LNCAP (cell line): Measurements from ENCODE around the gene RGL1.

Source experiments
- TF ChIP-seq, protein P1 (sequence below): fragments of 450-650 bp; IDR thresholded peaks from 2 replicates; pipeline ENCODE4 v1.5.1; 2017; ENCODE audit warnings: mild to moderate bottlenecking

RGL1 gene

DNA sequence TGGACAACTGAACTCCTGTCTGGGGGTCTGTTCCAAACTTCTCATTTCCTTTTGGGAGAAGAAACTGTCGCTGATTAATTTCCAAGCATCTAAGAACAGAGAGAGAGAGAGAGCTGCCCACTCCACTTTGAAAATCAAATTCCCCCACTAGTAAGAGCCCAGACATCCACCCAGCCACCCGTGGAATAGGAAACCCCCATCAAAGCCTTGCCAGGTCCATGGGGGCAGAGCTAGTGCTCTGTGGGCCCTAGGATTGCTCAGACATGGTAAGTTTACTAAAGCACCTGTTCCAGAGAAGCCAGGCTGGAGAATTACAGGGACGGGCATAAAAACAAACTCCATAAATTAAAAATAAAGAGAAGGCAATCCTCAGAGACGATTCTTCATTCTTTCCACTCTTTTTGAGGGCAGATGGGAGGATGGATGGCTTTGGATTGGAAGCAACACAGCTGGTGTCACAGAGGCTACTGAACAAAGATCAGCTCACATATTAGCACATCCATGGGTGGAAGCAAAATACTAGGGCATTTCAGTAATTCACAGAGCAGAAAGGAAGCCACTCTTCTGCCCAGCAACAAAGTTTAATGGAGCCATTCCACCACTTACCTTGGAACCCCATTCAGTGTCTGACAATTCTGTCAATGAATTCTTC lies 128.7 kb downstream of the RGL1 start:
- TF ChIP-seq, protein P1, sequence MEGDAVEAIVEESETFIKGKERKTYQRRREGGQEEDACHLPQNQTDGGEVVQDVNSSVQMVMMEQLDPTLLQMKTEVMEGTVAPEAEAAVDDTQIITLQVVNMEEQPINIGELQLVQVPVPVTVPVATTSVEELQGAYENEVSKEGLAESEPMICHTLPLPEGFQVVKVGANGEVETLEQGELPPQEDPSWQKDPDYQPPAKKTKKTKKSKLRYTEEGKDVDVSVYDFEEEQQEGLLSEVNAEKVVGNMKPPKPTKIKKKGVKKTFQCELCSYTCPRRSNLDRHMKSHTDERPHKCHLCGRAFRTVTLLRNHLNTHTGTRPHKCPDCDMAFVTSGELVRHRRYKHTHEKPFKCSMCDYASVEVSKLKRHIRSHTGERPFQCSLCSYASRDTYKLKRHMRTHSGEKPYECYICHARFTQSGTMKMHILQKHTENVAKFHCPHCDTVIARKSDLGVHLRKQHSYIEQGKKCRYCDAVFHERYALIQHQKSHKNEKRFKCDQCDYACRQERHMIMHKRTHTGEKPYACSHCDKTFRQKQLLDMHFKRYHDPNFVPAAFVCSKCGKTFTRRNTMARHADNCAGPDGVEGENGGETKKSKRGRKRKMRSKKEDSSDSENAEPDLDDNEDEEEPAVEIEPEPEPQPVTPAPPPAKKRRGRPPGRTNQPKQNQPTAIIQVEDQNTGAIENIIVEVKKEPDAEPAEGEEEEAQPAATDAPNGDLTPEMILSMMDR: no peak

DNA sequence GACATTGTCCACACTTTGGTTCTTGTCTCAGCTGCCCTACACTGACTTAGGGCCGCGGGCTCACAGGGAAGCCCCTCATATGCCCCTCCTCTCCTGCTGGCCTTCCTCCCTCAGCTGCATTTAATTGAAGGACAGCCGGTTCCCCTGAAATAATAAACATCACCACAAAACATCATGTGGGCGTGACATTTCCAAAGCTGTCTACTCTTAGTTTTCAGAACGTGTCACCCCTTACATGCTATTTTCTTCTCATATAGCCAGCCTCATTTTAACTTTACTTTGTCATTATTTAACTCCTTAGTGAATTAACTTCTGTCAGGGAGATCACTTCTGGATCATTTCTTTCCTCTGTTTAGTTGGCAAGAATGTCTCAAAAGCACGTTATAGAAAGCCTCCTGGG lies 129.4 kb downstream of the RGL1 start:
- TF ChIP-seq, protein P1: no peak

DNA sequence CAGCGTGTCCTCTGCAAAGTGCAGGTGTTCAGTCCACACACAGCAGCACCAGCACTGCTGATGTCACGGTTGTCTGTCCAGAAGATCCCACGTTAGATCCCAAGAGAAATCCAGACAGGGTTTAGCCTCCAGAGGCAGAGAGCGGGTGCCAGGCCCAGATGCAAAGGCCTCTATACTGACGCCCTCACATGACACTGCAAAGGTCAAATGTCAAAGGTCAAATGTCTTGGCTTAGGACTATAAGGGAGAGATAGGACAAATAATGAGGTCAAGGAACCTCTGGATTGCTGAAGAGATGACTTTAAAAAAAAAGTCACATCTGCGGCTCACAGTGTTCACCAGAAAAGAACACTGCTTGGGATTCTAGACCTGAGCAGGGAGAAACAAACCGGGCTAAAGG lies 131.1 kb downstream of the RGL1 start:
- TF ChIP-seq, protein P1: no peak

DNA sequence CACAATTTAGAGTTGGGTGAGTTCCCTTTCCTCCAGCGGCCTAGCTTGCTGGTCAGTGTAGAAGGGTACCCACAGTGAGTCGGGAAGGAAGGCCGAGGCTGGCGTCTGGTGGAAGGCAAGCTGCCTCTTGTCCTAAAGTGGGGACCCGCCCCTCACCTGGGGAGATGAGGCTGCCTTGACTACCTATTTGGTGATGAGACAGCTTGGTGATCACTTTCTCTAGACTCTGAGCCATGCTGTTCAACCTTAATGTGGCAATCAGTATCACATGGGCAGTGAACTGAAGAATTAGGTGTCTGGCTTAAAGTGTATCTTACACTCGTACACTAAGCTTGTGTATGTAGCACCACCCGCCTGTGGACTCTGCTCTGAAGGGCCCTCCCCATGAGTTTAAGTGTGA lies 131.9 kb downstream of the RGL1 start:
- TF ChIP-seq, protein P1: no peak

DNA sequence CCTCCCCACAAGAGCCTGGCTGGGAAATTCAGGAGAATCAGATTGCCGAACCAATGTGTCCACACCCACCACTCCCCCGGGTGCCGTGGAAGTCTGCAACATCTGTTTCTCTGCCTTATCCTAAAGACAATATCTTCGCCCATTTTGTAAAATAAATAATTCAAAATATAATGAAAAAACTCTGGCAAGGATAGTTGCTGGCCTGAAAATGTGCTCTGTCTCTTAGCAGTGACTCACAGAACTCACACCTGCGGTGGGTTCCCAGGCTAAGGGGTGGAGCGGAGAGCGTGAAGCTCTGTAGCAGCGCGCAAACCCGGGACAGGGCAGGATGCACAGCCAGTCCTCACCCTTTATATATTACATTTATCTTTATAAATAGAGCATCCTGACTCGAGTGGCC lies 132.7 kb downstream of the RGL1 start:
- TF ChIP-seq, protein P1: no peak

DNA sequence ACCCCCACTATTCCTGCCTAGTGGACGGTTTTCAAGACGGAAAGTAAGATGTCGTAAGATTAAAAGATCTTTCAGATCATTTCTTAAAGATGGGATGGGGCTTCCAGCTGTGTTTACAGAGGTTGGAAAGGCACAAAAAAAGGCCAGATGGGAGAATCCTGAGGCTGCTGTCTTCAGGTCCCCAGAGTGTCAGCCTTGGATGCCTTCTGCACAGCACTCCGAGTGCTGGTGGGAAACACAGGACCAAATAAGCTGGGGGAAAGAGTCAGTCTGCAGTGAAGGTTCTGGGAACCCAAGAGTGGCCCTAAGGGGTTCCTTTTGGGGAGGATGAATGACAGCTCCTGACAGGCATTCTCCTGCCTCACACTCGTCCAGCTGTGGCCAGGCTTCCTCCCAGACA lies 136.1 kb downstream of the RGL1 start:
- TF ChIP-seq, protein P1: no peak

DNA sequence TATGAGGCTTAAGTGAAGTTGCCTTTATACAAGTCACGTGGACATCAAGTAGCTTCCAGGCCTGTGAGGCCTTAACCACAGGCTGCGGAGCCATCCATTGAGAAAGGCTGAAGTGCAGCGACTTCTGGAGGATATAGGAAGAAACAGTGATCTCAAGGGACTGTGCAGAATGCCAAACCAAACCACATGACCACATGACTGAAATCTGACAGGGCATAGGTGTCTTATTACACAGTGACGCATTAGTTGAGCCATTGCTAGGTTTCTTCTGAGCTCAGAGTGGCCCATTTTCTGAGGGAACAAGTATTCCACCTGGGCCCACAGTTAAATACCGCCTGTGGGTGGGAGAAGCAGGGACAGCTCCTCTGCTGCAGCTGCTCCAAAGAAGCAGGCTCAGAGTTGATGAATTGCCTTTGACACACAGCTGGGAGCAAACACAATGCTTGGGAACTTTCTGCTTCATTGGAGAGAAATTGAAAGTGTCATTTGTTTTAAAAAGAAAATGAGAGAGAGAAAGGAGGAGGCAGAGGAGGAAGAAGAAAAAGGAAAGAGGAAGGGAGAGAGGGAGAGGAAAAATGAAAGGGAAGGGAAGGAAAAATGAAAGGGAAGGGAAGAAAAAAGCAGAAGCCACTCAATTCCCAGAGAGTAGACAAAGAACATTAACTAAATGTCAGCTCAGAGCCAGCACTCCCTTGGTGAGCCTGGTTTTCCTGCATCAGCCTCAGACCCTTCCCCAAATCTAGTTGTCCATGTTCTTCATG lies 138.2 kb downstream of the RGL1 start:
- TF ChIP-seq, protein P1: no peak
